H9 (cell line): ENCODE measurements around the gene MED17. TPM values are rescaled to one million over a fixed set of nuclear protein-coding genes. Genes with fewer than 3 reads are reported as not detected.

Experiments used
- DNase-seq: peaks from one replicate; pipeline ENCODE4 v3.0.0-alpha.2; 2017
- H2AFZ ChIP-seq: one replicate; pipeline ENCODE4 v1.6.1; 2013; ENCODE audit warnings: mild to moderate bottlenecking, low read length, control low read depth, moderate library complexity
- H2AK5ac ChIP-seq: 2 replicates; pipeline ENCODE4 v1.6.1; 2013; ENCODE audit warnings: low read length, control low read depth, mixed read lengths; ENCODE audit not compliant: insufficient read length
- H2BK120ac ChIP-seq: one replicate; pipeline ENCODE4 v1.6.1; 2013; ENCODE audit warnings: low read depth, mild to moderate bottlenecking, low read length, control low read depth, inconsistent platforms; ENCODE audit not compliant: poor library complexity, severe bottlenecking
- H2BK12ac ChIP-seq: 2 replicates; pipeline ENCODE4 v1.6.1; 2013; ENCODE audit warnings: low read length, control low read depth, mixed read lengths, low read depth; ENCODE audit not compliant: insufficient read length
- H2BK15ac ChIP-seq: 2 replicates; pipeline ENCODE4 v1.6.1; 2013; ENCODE audit warnings: low read depth, low read length, control low read depth
- H2BK20ac ChIP-seq: one replicate; pipeline ENCODE4 v1.6.1; 2013; ENCODE audit warnings: low read depth, mild to moderate bottlenecking, low read length, control low read depth, inconsistent platforms; ENCODE audit not compliant: poor library complexity, severe bottlenecking
- H2BK5ac ChIP-seq: 2 replicates; pipeline ENCODE4 v1.6.1; 2013; ENCODE audit warnings: low read length, control low read depth, mixed read lengths; ENCODE audit not compliant: insufficient read length
- H3K14ac ChIP-seq: 2 replicates; pipeline ENCODE4 v1.6.1; 2013; ENCODE audit warnings: low read length, control low read depth; ENCODE audit not compliant: insufficient read depth
- H3K18ac ChIP-seq: 2 replicates; pipeline ENCODE4 v1.6.1; 2013; ENCODE audit warnings: low read depth, mild to moderate bottlenecking, mixed read lengths, low read length, control low read depth; ENCODE audit not compliant: insufficient read length
- H3K23ac ChIP-seq: 2 replicates; pipeline ENCODE4 v1.6.1; 2013; ENCODE audit warnings: low read length, control low read depth, mixed read lengths, low read depth; ENCODE audit not compliant: insufficient read length
- H3K23me2 ChIP-seq: 2 replicates; pipeline ENCODE4 v1.6.1; 2013; ENCODE audit warnings: low read depth, mild to moderate bottlenecking, mixed read lengths, low read length, control low read depth; ENCODE audit not compliant: insufficient read length, poor library complexity, severe bottlenecking
- H3K27ac ChIP-seq: 2 replicates; pipeline ENCODE4 v1.5.1; 2013; ENCODE audit warnings: low read length, control low read depth, mixed read lengths, low read depth; ENCODE audit not compliant: insufficient read length
- H3K27me3 ChIP-seq: 2 replicates; pipeline ENCODE4 v1.6.1; 2013; ENCODE audit warnings: low read length, control low read depth, inconsistent platforms; ENCODE audit not compliant: insufficient read depth
- H3K4ac ChIP-seq: 2 replicates; pipeline ENCODE4 v1.6.1; 2013; ENCODE audit warnings: low read depth, mild to moderate bottlenecking, control low read depth, inconsistent platforms, low read length, moderate library complexity
- H3K4me1 ChIP-seq: 2 replicates; pipeline ENCODE4 v1.6.1; 2013; ENCODE audit warnings: low read length, control low read depth, inconsistent platforms; ENCODE audit not compliant: insufficient read depth
- H3K4me2 ChIP-seq: 2 replicates; pipeline ENCODE4 v1.6.1; 2013; ENCODE audit warnings: low read length, control low read depth, mixed read lengths; ENCODE audit not compliant: insufficient read length, insufficient read depth
- H3K56ac ChIP-seq: 2 replicates; pipeline ENCODE4 v1.6.1; 2013; ENCODE audit warnings: low read depth, mild to moderate bottlenecking, mixed read lengths, low read length, control low read depth; ENCODE audit not compliant: insufficient read length
- H3K79me1 ChIP-seq: 2 replicates; pipeline ENCODE4 v1.6.1; 2013; ENCODE audit warnings: low read depth, mild to moderate bottlenecking, moderate library complexity, low read length, control low read depth, inconsistent platforms; ENCODE audit not compliant: insufficient read depth, poor library complexity, severe bottlenecking
- H3K79me2 ChIP-seq: 2 replicates; pipeline ENCODE4 v1.6.1; 2013; ENCODE audit warnings: low read length, control low read depth, inconsistent platforms; ENCODE audit not compliant: insufficient read depth
- H3K9ac ChIP-seq: 2 replicates; pipeline ENCODE4 v1.6.1; 2013; ENCODE audit warnings: low read length, control low read depth, mixed read lengths; ENCODE audit not compliant: insufficient read length; ENCODE audit errors: extremely low read depth
- H3K9me3 ChIP-seq: one replicate; pipeline ENCODE4 v1.6.1; 2013; ENCODE audit warnings: low read depth, low read length, inconsistent platforms; ENCODE audit not compliant: control insufficient read depth
- H3T11ph ChIP-seq: one replicate; pipeline ENCODE4 v1.6.1; 2013; ENCODE audit warnings: mild to moderate bottlenecking, low read length, control low read depth, inconsistent platforms
- H4K20me1 ChIP-seq: one replicate; pipeline ENCODE4 v1.6.1; 2013; ENCODE audit not compliant: control insufficient read depth, insufficient read length, insufficient read depth
- H4K5ac ChIP-seq: 2 replicates; pipeline ENCODE4 v1.6.1; 2013; ENCODE audit warnings: low read depth, mild to moderate bottlenecking, mixed read lengths, low read length, control low read depth; ENCODE audit not compliant: insufficient read length
- H4K8ac ChIP-seq: replicated peaks from 2 replicates; pipeline ENCODE4 v1.6.1; 2013; ENCODE audit warnings: low read length, control low read depth, mixed read lengths, low read depth; ENCODE audit not compliant: insufficient read length
- H4K91ac ChIP-seq: 2 replicates; pipeline ENCODE4 v1.6.1; 2013; ENCODE audit warnings: low read depth, mild to moderate bottlenecking, moderate library complexity, mixed read lengths, low read length, control low read depth; ENCODE audit not compliant: insufficient read length
- H3K27ac Mint-ChIP-seq, 3 experiments: 2 replicates in 2 of 3; 3 replicates in 1 of 3; pipeline ENCODE4 v1.8.0; 2020 to 2021; ENCODE audit warnings: mixed read lengths in 3 of 3, mild to moderate bottlenecking in 1 of 3, moderate library complexity in 1 of 3
- H3K27me3 Mint-ChIP-seq: 2 replicates; pipeline ENCODE4 v1.8.0; 2021; ENCODE audit warnings: low read depth, mild to moderate bottlenecking, moderate library complexity, mixed read lengths
- H3K36me3 Mint-ChIP-seq, 3 experiments: 2 replicates in 2 of 3; 3 replicates in 1 of 3; pipeline ENCODE4 v1.8.0; 2020 to 2021; ENCODE audit warnings: low read depth in 3 of 3, mixed read lengths in 3 of 3; ENCODE audit not compliant: insufficient read depth in 1 of 3
- H3K4me1 Mint-ChIP-seq, 2 experiments: 2 replicates each; pipeline ENCODE4 v1.8.0; 2020; ENCODE audit warnings: mixed read lengths in 2 of 2
- H3K4me3 Mint-ChIP-seq, 2 experiments: 2 replicates in 1 of 2; 3 replicates in 1 of 2; pipeline ENCODE4 v1.8.0; 2020 to 2021; ENCODE audit warnings: mild to moderate bottlenecking in 2 of 2, mixed read lengths in 2 of 2, moderate library complexity in 1 of 2
- H3K9me3 Mint-ChIP-seq, 2 experiments: 2 replicates in 1 of 2; 3 replicates in 1 of 2; pipeline ENCODE4 v1.8.0; 2020; ENCODE audit warnings: mild to moderate bottlenecking in 2 of 2, mixed read lengths in 2 of 2, moderate library complexity in 1 of 2
- WGBS: extraction: QIAGEN DNeasy Blood & Tissue Kit; methylation state at CpG from one replicate; pipeline ENCODE4 v1.1.7; 2013; ENCODE audit warnings: missing lambda C conversion rate, low lambda C conversion rate, mixed read lengths; ENCODE audit not compliant: insufficient read length; ENCODE audit errors: extremely low coverage; 5-methylcytosine and 5-hydroxymethylcytosine counted together
- total RNA-seq: library from RNA; stranded (reverse); gene quantifications from 2 replicates; pipeline ENCODE4 v1.2.1, GENCODE V29; 2021
- TF ChIP-seq, protein P1 (sequence below): fragments of 200-600 bp; sonication (generic); conservative IDR thresholded peaks from 3 replicates; pipeline ENCODE4 v1.8.0; 2021; ENCODE audit warnings: antibody characterized with exemption, mild to moderate bottlenecking

Gene MED17
- total RNA-seq, 1 experiment from 2014 or later = 43.3 TPM

- DNase-seq = no peak
- no peak overlapping the region for H3K14ac ChIP-seq
- no peak overlapping the region for H3K56ac ChIP-seq
- Mint-ChIP-seq H3K36me3 (peaks cover 31 to 88% (median 86%) of the 10 kb centered on the region in 3 experiments; a peak in 6 of 7 replicates), H3K4me3 (no peak overlapping the region), H3K27me3 (no peaks in the 10 kb centered on the region), H3K27ac (no peak overlapping the region), H3K4me1 (no peaks in the 10 kb centered on the region), H3K9me3 (no peaks in the 10 kb centered on the region)
- no peak overlapping the region for H3K4ac ChIP-seq
- H2BK15ac ChIP-seq = no peak overlapping the region
- H3K23ac ChIP-seq = no peak overlapping the region
- H3K4me1 ChIP-seq = no peaks in the 10 kb centered on the region
- no peak overlapping the region for H2BK120ac ChIP-seq
- H3K4me2 ChIP-seq = no peak overlapping the region
- no peak overlapping the region for H2AK5ac ChIP-seq
- H4K5ac ChIP-seq = no peak overlapping the region
- H3K27ac ChIP-seq = no peak overlapping the region
- H3K27me3 ChIP-seq = no peaks in the 10 kb centered on the region
- H2BK20ac ChIP-seq = no peak overlapping the region
- H3K9ac ChIP-seq = no peak overlapping the region
- H4K8ac ChIP-seq = no peak overlapping the region
- TF ChIP-seq, protein P1, sequence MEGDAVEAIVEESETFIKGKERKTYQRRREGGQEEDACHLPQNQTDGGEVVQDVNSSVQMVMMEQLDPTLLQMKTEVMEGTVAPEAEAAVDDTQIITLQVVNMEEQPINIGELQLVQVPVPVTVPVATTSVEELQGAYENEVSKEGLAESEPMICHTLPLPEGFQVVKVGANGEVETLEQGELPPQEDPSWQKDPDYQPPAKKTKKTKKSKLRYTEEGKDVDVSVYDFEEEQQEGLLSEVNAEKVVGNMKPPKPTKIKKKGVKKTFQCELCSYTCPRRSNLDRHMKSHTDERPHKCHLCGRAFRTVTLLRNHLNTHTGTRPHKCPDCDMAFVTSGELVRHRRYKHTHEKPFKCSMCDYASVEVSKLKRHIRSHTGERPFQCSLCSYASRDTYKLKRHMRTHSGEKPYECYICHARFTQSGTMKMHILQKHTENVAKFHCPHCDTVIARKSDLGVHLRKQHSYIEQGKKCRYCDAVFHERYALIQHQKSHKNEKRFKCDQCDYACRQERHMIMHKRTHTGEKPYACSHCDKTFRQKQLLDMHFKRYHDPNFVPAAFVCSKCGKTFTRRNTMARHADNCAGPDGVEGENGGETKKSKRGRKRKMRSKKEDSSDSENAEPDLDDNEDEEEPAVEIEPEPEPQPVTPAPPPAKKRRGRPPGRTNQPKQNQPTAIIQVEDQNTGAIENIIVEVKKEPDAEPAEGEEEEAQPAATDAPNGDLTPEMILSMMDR = no peak
- no peak overlapping the region for H2BK12ac ChIP-seq
- H3K79me2 ChIP-seq = 0 out of 2 replicates have a peak, but pooled peaks cover under 1% of the 10 kb centered on the region
- H3K9me3 ChIP-seq = no peaks in the 10 kb centered on the region
- H4K91ac ChIP-seq = no peak overlapping the region
- no peak overlapping the region for H3T11ph ChIP-seq
- no peak overlapping the region for H2BK5ac ChIP-seq
- H3K79me1 ChIP-seq = peaks cover 3% of the 10 kb centered on the region
- no peak overlapping the region for H3K18ac ChIP-seq
- no CpG with 5 or more reads among the region's 3 CpGs for WGBS
- no peaks in the 10 kb centered on the region for H4K20me1 ChIP-seq
- no peak overlapping the region for H2AFZ ChIP-seq
- H3K23me2 ChIP-seq = no peaks in the 10 kb centered on the region
Measured at GRCh38 chr11:93807980-93808379, 23.9 kb downstream of the MED17 start.
